K562 (cell line): ENCODE measurements around the gene CCDC69. TPM values are rescaled to one million over a fixed set of nuclear protein-coding genes. Genes with fewer than 3 reads are reported as not detected.

ENCODE experiments used
- MAZ ChIP-seq, 2 experiments: fragments of 450-650 bp in 1 of 2; sonication (generic) in 1 of 2; formaldehyde crosslinking; IDR thresholded peaks in 1 of 2; conservative IDR thresholded peaks in 1 of 2; 2 replicates each; pipeline versions ENCODE4 v1.4.0 to v1.5.0; 2020; ENCODE audit warnings: mild to moderate bottlenecking in 1 of 2, missing genetic modification reagents in 1 of 2
- MCM2 ChIP-seq: fragments of 450-650 bp; IDR thresholded peaks from 2 replicates; pipeline ENCODE4 v1.6.1; 2017; ENCODE audit warnings: low read depth, mild to moderate bottlenecking
- NCOR1 ChIP-seq: fragments of 450-650 bp; IDR thresholded peaks from 2 replicates; pipeline ENCODE4 v1.6.1; 2016; ENCODE audit warnings: mild to moderate bottlenecking, moderate library complexity
- POLR2AphosphoS5 ChIP-seq: IDR thresholded peaks from 2 replicates; pipeline ENCODE4 v1.6.1; 2011; ENCODE audit warnings: mild to moderate bottlenecking, low read depth, low read length, moderate library complexity; ENCODE audit not compliant: control insufficient read depth, insufficient read depth
- RFX1 ChIP-seq: fragments of 450-650 bp; IDR thresholded peaks from 2 replicates; pipeline ENCODE4 v1.6.1; 2016; ENCODE audit warnings: mild to moderate bottlenecking, moderate library complexity
- TBL1XR1 ChIP-seq, 2 experiments: IDR thresholded peaks; 2 replicates each; pipeline ENCODE4 v1.6.1; 2012; ENCODE audit warnings: improper control_type of control experiment in 2 of 2, low read length in 2 of 2, mild to moderate bottlenecking in 1 of 2
- TFAM ChIP-seq: fragments of 250-450 bp; sonication (Bioruptor Pico); conservative IDR thresholded peaks from 2 replicates; pipeline ENCODE4 v1.5.0; 2021; ENCODE audit warnings: mild to moderate bottlenecking, moderate library complexity
- polyA plus RNA-seq, 8 experiments: library from polyadenylated mRNA; depleted of rRNA in 4 of 8; stranded (reverse) in 5 of 8; unstranded in 3 of 8; fragments of >200 nt; fragmentation: Nextera tagmentation in 2 of 8; fragmentation: Illumina TruSeq in 1 of 8; extraction: Ambion mirVana in 2 of 8; extraction: Trizol in 1 of 8; gene quantifications; 2 replicates each; pipeline versions ENCODE4 v1.2.1 to v1.2.3, GENCODE V29; 2011 to 2014; ENCODE audit warnings: inconsistent platforms in 1 of 8, missing spikeins in 1 of 8
- total RNA-seq, 7 experiments: library from RNA; depleted of rRNA in 6 of 7; stranded (reverse); fragments of >200 nt in 6 of 7; fragmentation: Illumina TruSeq in 2 of 7; extraction: Trizol in 2 of 7; gene quantifications; 2 replicates each; pipeline versions ENCODE4 v1.2.1 to v1.2.3, GENCODE V29; 2011 to 2021; ENCODE audit warnings: low replicate concordance in 1 of 7
- TF ChIP-seq, protein P1 (sequence below), 3 experiments: fragments of 200-800 bp in 1 of 3; sonication (Bioruptor generic) in 1 of 3; sonication (generic) in 1 of 3; formaldehyde crosslinking in 1 of 3; IDR thresholded peaks; 2 replicates each; pipeline versions ENCODE4 v1.6.1 to v1.8.0; 2016 to 2022; ENCODE audit warnings: mild to moderate bottlenecking in 2 of 3, missing compliant biosample characterization in 2 of 3, missing genetic modification characterization in 2 of 3, missing genetic modification reagents in 1 of 3
- TF ChIP-seq, protein P2 (sequence below), 3 experiments: IDR thresholded peaks in 2 of 3; conservative IDR thresholded peaks in 1 of 3; 2 replicates each; pipeline ENCODE4 v1.5.1; 2011 to 2012; ENCODE audit warnings: low read length in 3 of 3, mild to moderate bottlenecking in 3 of 3, control low read depth in 2 of 3, improper control_type of control experiment in 1 of 3, inconsistent platforms in 1 of 3, low read depth in 1 of 3, mixed read lengths in 1 of 3, moderate library complexity in 1 of 3; ENCODE audit not compliant: insufficient read depth in 2 of 3
- TF ChIP-seq, protein P3 (sequence below): fragments of 450-650 bp; formaldehyde crosslinking; IDR thresholded peaks from 2 replicates; pipeline ENCODE4 v1.4.0; 2020; ENCODE audit warnings: mild to moderate bottlenecking, moderate library complexity
- TF ChIP-seq, protein P4 (sequence below), 3 experiments: fragments of 200-800 bp in 1 of 3; fragments of 250-450 bp in 1 of 3; fragments of 450-650 bp in 1 of 3; sonication (Bioruptor Pico) in 1 of 3; sonication (Bioruptor generic) in 1 of 3; formaldehyde crosslinking in 1 of 3; IDR thresholded peaks; 2 replicates each; pipeline versions ENCODE4 v1.6.1 to v1.8.0; 2016 to 2022; ENCODE audit warnings: mild to moderate bottlenecking in 2 of 3, missing genetic modification characterization in 2 of 3, missing compliant biosample characterization in 1 of 3, moderate library complexity in 1 of 3
- TF ChIP-seq, protein P5 (sequence below): fragments of 250-450 bp; sonication (Bioruptor Pico); IDR thresholded peaks from 2 replicates; pipeline ENCODE4 v1.5.0; 2021
- TF ChIP-seq, protein P6 (sequence below), 2 experiments: fragments of 200-800 bp in 1 of 2; sonication (Bioruptor generic) in 1 of 2; sonication (generic) in 1 of 2; formaldehyde crosslinking in 1 of 2; IDR thresholded peaks in 1 of 2; conservative IDR thresholded peaks in 1 of 2; 2 replicates each; pipeline versions ENCODE4 v1.5.0 to v1.6.1; 2016 to 2020; ENCODE audit warnings: missing compliant biosample characterization in 1 of 2, missing genetic modification characterization in 1 of 2, missing genetic modification reagents in 1 of 2

Gene CCDC69
- total and polyA plus RNA-seq, 9 of the 15 experiments (the other 6 are each of a cell fraction or from before 2014, with no cell fraction given), result 0.65 to 12.2 (median 7.6) TPM

DNA sequence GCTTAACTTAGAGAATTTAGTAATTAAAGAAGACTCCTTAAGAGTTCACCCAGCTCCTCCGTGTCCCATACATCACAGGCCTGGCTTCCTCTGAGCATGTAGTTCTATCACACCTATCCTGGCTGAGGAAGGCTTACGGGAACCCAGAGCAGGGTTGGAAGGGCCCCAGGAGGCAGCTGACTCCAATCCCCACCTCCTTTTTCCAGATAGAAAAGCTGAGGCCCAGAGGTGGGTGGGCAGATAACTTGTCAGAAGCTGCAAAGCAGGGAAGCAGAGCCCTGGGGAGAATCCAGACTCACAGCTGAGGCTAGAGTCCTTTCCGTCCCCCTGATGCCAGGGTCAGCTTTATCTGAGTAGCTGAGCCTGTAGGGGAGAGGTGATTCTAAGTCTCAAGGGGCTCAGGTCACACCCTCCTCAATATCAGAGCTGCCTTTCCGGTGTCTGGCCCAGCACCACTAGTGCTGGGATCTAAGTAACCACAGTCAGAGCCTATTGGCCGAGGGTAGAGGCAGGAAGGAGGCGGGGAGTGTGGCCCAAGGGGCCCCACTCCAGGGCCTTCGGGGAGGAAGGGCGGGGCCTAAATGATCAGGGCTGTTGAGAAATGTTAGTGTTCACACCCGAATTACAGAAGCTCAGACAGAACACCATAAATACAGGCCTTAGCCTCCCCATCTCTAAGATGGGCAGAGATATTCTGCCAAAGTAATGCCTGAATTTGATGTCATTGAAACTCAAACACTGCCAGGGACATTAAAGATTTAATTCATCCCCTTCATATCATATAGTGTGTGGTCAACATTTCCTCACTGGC lies 9.9 kb downstream of the CCDC69 start (continued):
- TF ChIP-seq, protein P1, sequence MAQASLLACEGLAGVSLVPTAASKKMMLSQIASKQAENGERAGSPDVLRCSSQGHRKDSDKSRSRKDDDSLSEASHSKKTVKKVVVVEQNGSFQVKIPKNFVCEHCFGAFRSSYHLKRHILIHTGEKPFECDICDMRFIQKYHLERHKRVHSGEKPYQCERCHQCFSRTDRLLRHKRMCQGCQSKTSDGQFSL (CRISPR knock-in tag; IDR thresholded peaks at IDR 0.05), result peak; percentile 88; the same call in 1 of the 2 replicates
- TF ChIP-seq, protein P1 (tag; IDR thresholded peaks at IDR 0.05), result no peak
- peak; percentile 21; the same call in 1 of the 2 replicates for TF ChIP-seq POLR2AphosphoS5
- TF ChIP-seq TBL1XR1 (IDR thresholded peaks at IDR 0.05; ENCODE audit: low read length in 2 of 2), result 0 out of 4 replicates have a peak, but pooled peaks of 1 of the 2 experiments have one; percentile 18
- TF ChIP-seq, protein P2, sequence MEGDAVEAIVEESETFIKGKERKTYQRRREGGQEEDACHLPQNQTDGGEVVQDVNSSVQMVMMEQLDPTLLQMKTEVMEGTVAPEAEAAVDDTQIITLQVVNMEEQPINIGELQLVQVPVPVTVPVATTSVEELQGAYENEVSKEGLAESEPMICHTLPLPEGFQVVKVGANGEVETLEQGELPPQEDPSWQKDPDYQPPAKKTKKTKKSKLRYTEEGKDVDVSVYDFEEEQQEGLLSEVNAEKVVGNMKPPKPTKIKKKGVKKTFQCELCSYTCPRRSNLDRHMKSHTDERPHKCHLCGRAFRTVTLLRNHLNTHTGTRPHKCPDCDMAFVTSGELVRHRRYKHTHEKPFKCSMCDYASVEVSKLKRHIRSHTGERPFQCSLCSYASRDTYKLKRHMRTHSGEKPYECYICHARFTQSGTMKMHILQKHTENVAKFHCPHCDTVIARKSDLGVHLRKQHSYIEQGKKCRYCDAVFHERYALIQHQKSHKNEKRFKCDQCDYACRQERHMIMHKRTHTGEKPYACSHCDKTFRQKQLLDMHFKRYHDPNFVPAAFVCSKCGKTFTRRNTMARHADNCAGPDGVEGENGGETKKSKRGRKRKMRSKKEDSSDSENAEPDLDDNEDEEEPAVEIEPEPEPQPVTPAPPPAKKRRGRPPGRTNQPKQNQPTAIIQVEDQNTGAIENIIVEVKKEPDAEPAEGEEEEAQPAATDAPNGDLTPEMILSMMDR (IDR thresholded peaks at IDR 0.05 in 2 of 3, conservative IDR thresholded peaks at IDR 0.05 in 1 of 3; ENCODE audit: insufficient read depth in 2 of 3, low read depth in 1 of 3, low read length in 3 of 3), result no peak
- TF ChIP-seq, protein P3, sequence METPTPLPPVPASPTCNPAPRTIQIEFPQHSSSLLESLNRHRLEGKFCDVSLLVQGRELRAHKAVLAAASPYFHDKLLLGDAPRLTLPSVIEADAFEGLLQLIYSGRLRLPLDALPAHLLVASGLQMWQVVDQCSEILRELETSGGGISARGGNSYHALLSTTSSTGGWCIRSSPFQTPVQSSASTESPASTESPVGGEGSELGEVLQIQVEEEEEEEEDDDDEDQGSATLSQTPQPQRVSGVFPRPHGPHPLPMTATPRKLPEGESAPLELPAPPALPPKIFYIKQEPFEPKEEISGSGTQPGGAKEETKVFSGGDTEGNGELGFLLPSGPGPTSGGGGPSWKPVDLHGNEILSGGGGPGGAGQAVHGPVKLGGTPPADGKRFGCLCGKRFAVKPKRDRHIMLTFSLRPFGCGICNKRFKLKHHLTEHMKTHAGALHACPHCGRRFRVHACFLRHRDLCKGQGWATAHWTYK (CRISPR knock-in tag), result no peak
- TF ChIP-seq, protein P4, sequence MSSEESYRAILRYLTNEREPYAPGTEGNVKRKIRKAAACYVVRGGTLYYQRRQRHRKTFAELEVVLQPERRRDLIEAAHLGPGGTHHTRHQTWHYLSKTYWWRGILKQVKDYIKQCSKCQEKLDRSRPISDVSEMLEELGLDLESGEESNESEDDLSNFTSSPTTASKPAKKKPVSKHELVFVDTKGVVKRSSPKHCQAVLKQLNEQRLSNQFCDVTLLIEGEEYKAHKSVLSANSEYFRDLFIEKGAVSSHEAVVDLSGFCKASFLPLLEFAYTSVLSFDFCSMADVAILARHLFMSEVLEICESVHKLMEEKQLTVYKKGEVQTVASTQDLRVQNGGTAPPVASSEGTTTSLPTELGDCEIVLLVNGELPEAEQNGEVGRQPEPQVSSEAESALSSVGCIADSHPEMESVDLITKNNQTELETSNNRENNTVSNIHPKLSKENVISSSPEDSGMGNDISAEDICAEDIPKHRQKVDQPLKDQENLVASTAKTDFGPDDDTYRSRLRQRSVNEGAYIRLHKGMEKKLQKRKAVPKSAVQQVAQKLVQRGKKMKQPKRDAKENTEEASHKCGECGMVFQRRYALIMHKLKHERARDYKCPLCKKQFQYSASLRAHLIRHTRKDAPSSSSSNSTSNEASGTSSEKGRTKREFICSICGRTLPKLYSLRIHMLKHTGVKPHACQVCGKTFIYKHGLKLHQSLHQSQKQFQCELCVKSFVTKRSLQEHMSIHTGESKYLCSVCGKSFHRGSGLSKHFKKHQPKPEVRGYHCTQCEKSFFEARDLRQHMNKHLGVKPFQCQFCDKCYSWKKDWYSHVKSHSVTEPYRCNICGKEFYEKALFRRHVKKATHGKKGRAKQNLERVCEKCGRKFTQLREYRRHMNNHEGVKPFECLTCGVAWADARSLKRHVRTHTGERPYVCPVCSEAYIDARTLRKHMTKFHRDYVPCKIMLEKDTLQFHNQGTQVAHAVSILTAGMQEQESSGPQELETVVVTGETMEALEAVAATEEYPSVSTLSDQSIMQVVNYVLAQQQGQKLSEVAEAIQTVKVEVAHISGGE (CRISPR knock-in tag; IDR thresholded peaks at IDR 0.05), result 0 out of 6 replicates have a peak, but pooled peaks of 1 of the 3 experiments have one; percentile 28
- no peak for TF ChIP-seq RFX1
- TF ChIP-seq, protein P5, sequence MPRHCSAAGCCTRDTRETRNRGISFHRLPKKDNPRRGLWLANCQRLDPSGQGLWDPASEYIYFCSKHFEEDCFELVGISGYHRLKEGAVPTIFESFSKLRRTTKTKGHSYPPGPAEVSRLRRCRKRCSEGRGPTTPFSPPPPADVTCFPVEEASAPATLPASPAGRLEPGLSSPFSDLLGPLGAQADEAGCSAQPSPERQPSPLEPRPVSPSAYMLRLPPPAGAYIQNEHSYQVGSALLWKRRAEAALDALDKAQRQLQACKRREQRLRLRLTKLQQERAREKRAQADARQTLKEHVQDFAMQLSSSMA, result no peak
- TF ChIP-seq, protein P6, sequence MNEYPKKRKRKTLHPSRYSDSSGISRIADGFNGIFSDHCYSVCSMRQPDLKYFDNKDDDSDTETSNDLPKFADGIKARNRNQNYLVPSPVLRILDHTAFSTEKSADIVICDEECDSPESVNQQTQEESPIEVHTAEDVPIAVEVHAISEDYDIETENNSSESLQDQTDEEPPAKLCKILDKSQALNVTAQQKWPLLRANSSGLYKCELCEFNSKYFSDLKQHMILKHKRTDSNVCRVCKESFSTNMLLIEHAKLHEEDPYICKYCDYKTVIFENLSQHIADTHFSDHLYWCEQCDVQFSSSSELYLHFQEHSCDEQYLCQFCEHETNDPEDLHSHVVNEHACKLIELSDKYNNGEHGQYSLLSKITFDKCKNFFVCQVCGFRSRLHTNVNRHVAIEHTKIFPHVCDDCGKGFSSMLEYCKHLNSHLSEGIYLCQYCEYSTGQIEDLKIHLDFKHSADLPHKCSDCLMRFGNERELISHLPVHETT (CRISPR knock-in tag; conservative IDR thresholded peaks at IDR 0.05 in 1 of 2, IDR thresholded peaks at IDR 0.05 in 1 of 2), result 0 out of 4 replicates have a peak, but pooled peaks of 1 of the 2 experiments have one; percentile 52
- no peak for TF ChIP-seq TFAM (CRISPR knock-in tag)
- no peak; the same call in 1 of the 2 replicates for TF ChIP-seq NCOR1
- TF ChIP-seq MCM2, result no peak
- TF ChIP-seq MAZ (CRISPR knock-in tag; conservative IDR thresholded peaks at IDR 0.05 in 1 of 2, IDR thresholded peaks at IDR 0.05 in 1 of 2), result peak; percentile 33 to 44; a peak in 3 of 4 replicates
